Activated CD4-positive, alpha-beta T cell treated with anti-CD3 and anti-CD28 coated beads, Interleukin-2, amount 50 U/mL, for 16 hours (primary cell): ENCODE results near the gene ZSWIM4.
"Not testable (repeated sequence)": the region's sequence is repeated elsewhere in the genome, so short reads cannot be mapped to it uniquely, and the experiment has no call there.

ENCODE experiments used
- DNase-seq: peaks from one replicate; pipeline ENCODE4 v3.0.0-alpha.2; 2020

Gene ZSWIM4

GRCh38 chr19:13778847-13779246, 16.4 kb upstream of the ZSWIM4 start:
- no peak for DNase-seq

- DNase-seq = not testable (repeated sequence)
These were observed 15.4 kb upstream of the ZSWIM4 start for GRCh38 chr19:13779794-13780193.

GRCh38 chr19:13781547-13781946, 13.7 kb upstream of the ZSWIM4 start:
- no peak for DNase-seq

GRCh38 chr19:13782537-13782936, 12.7 kb upstream of the ZSWIM4 start:
- no peak for DNase-seq

- no peak for DNase-seq
These were observed 11.4 kb upstream of the ZSWIM4 start for GRCh38 chr19:13783565-13784500.

- peak; percentile 59 for DNase-seq
These were observed 10.4 kb upstream of the ZSWIM4 start for GRCh38 chr19:13784731-13785452.

GRCh38 chr19:13788991-13789390, 6.3 kb upstream of the ZSWIM4 start:
- DNase-seq = no peak

- DNase-seq = peak; percentile 36
These were observed 4.9 kb upstream of the ZSWIM4 start for GRCh38 chr19:13790354-13790753.

- not testable (repeated sequence) for DNase-seq
These were observed 1.9 kb upstream of the ZSWIM4 start for GRCh38 chr19:13793317-13793716.

- DNase-seq = no peak
These were observed 866 bp upstream of the ZSWIM4 start for GRCh38 chr19:13794398-13794756.

GRCh38 chr19:13795595-13796300, 505 bp downstream of the ZSWIM4 start:
- DNase-seq = no peak

- DNase-seq = no peak
These were observed 1.2 kb downstream of the ZSWIM4 start for GRCh38 chr19:13796301-13797057.

- no peak for DNase-seq
These were observed 1.8 kb downstream of the ZSWIM4 start for GRCh38 chr19:13797058-13797440.

- DNase-seq = no peak
These were observed 2.6 kb downstream of the ZSWIM4 start for GRCh38 chr19:13797870-13798269.

GRCh38 chr19:13799669-13800068, 4.4 kb downstream of the ZSWIM4 start:
- no peak for DNase-seq

- DNase-seq = no peak
These were observed 7.8 kb downstream of the ZSWIM4 start for GRCh38 chr19:13803038-13803437.

GRCh38 chr19:13804830-13805683, 9.8 kb downstream of the ZSWIM4 start:
- DNase-seq = no peak

GRCh38 chr19:13806728-13807127, 11.5 kb downstream of the ZSWIM4 start:
- no peak for DNase-seq

GRCh38 chr19:13807421-13808021, 12.3 kb downstream of the ZSWIM4 start:
- DNase-seq = no peak

GRCh38 chr19:13808856-13809255, 13.6 kb downstream of the ZSWIM4 start:
- no peak for DNase-seq

- DNase-seq = no peak
These were observed 17.3 kb downstream of the ZSWIM4 start for GRCh38 chr19:13812544-13812943.
